Calu3 (cell line): Measurements from ENCODE around the gene SLC25A29. TPM values are rescaled to one million over a fixed set of nuclear protein-coding genes. Genes with fewer than 3 reads are reported as not detected.

Source experiments
- BruUV-seq: library from RNA; stranded (reverse); fragments of 400-500 nt; replicated peaks from 2 replicates; lab custom pipeline; 2021; lab: Mats Ljungman, UMichigan
- CTCF ChIA-PET: fragments of 300-600 bp; sonication (Branson Sonifier 250); formaldehyde crosslinking; loops from one replicate; lab custom pipeline; 2022; ENCODE audit warnings: antibody characterized with exemption; lab: Charles Lee
- DNase-seq: peaks from one replicate; pipeline ENCODE4 v3.0.0; 2022
- H3K27ac Mint-ChIP-seq: one replicate; pipeline ENCODE4 v1.8.0; 2022; ENCODE audit warnings: mixed read lengths; ENCODE audit not compliant: unreplicated experiment
- H3K27me3 Mint-ChIP-seq: one replicate; pipeline ENCODE4 v1.8.0; 2022; ENCODE audit warnings: mixed read lengths; ENCODE audit not compliant: unreplicated experiment
- H3K36me3 Mint-ChIP-seq: one replicate; pipeline ENCODE4 v1.8.0; 2022; ENCODE audit warnings: mild to moderate bottlenecking, moderate library complexity, mixed read lengths; ENCODE audit not compliant: insufficient read depth, unreplicated experiment
- H3K4me1 Mint-ChIP-seq: one replicate; pipeline ENCODE4 v1.8.0; 2022; ENCODE audit warnings: mild to moderate bottlenecking, low read depth, mixed read lengths; ENCODE audit not compliant: unreplicated experiment
- H3K4me3 Mint-ChIP-seq: one replicate; pipeline ENCODE4 v1.8.0; 2022; ENCODE audit warnings: mild to moderate bottlenecking, low read depth, moderate library complexity, mixed read lengths; ENCODE audit not compliant: unreplicated experiment
- H3K9me3 Mint-ChIP-seq: one replicate; pipeline ENCODE4 v1.8.0; 2022; ENCODE audit warnings: low read depth, mixed read lengths; ENCODE audit not compliant: unreplicated experiment
- CTCF ChIP-seq: fragments of 200-600 bp; IDR thresholded peaks from one replicate; pipeline ENCODE4 v1.8.0; 2022; ENCODE audit warnings: antibody characterized with exemption; ENCODE audit not compliant: unreplicated experiment
- intact Hi-C: fragments of 100-400 bp; cut with micrococcal nuclease; formaldehyde crosslinking; loops from one replicate; pipeline ENCODE4 v1.10.0; 2022; ENCODE audit not compliant: unreplicated experiment
- total RNA-seq: library from RNA; stranded (reverse); gene quantifications from 2 replicates; pipeline ENCODE4 v1.2.3, GENCODE V29; 2022

The SLC25A29 gene
- total RNA-seq, 1 experiment from 2014 or later: 68.4 TPM

- intact Hi-C loops: no loop called here
- no peak for TF ChIP-seq CTCF
- no peak overlapping the region for H3K4me3 Mint-ChIP-seq
- no peaks in the 10 kb centered on the region for H3K9me3 Mint-ChIP-seq
- DNase-seq: no peak
- H3K4me1 Mint-ChIP-seq: no peaks in the 10 kb centered on the region
- no peak overlapping the region for H3K27ac Mint-ChIP-seq
- peaks cover 14% of the 10 kb centered on the region for H3K36me3 Mint-ChIP-seq
- H3K27me3 Mint-ChIP-seq: peaks cover 30% of the 10 kb centered on the region
- CTCF ChIA-PET: no interaction called here
- BruUV-seq: no TSS peak
Measured at GRCh38 chr14:100325231-100325632, 19.0 kb upstream of the SLC25A29 start.

GRCh38 chr14:100323942-100324307, 17.7 kb upstream of the SLC25A29 start:
- H3K4me1 Mint-ChIP-seq: no peaks in the 10 kb centered on the region
- no peak for TF ChIP-seq CTCF
- H3K4me3 Mint-ChIP-seq: no peak overlapping the region
- no peaks in the 10 kb centered on the region for H3K9me3 Mint-ChIP-seq
- peaks cover 40% of the 10 kb centered on the region for H3K27me3 Mint-ChIP-seq
- no peak for DNase-seq
- intact Hi-C loops: no loop called here
- BruUV-seq: no TSS peak
- peaks cover 6% of the 10 kb centered on the region for H3K36me3 Mint-ChIP-seq
- no peak overlapping the region for H3K27ac Mint-ChIP-seq
- CTCF ChIA-PET: no interaction called here

- H3K27me3 Mint-ChIP-seq: peaks cover 40% of the 10 kb centered on the region
- no peak for DNase-seq
- no peak within 1 kb of the TSS for H3K4me3 Mint-ChIP-seq
- BruUV-seq: no TSS peak
- no peak for TF ChIP-seq CTCF
- no peak within 1 kb of the TSS for H3K27ac Mint-ChIP-seq
- H3K9me3 Mint-ChIP-seq: no peaks in the 10 kb centered on the region
- no peaks in the 10 kb centered on the region for H3K4me1 Mint-ChIP-seq
- intact Hi-C loops: no loop called here
- CTCF ChIA-PET: no interaction called here
- H3K36me3 Mint-ChIP-seq: peaks cover 4% of the 10 kb centered on the region
Measured at GRCh38 chr14:100323121-100323941, 17.1 kb upstream of the SLC25A29 start, which contains the start of gene SLC25A47. Gene SLC25A47 (plus strand): TSS chr14:100323339. CDS start chr14:100323415, 76 bp downstream.

GRCh38 chr14:100322138-100322957, 16.1 kb upstream of the SLC25A29 start:
- CTCF ChIA-PET: no interaction called here
- no peak for TF ChIP-seq CTCF
- no TSS peak for BruUV-seq
- Mint-ChIP-seq H3K27me3 (peaks cover 40% of the 10 kb centered on the region), H3K9me3 (no peaks in the 10 kb centered on the region), H3K27ac (no peak overlapping the region), H3K4me3 (no peak overlapping the region), H3K36me3 (peaks cover 4% of the 10 kb centered on the region), H3K4me1 (no peaks in the 10 kb centered on the region)
- intact Hi-C loops: no loop called here
- DNase-seq: no peak
